ENCODE results near the gene SELENOW. TPM values are rescaled to one million over a fixed set of nuclear protein-coding genes. Genes with fewer than 3 reads are reported as not detected.

Gene SELENOW
- total and polyA plus RNA-seq, 2 donors (not counting 1 experiment from before 2014, with no cell fraction given): 47.7 to 73.7 TPM

DNA sequence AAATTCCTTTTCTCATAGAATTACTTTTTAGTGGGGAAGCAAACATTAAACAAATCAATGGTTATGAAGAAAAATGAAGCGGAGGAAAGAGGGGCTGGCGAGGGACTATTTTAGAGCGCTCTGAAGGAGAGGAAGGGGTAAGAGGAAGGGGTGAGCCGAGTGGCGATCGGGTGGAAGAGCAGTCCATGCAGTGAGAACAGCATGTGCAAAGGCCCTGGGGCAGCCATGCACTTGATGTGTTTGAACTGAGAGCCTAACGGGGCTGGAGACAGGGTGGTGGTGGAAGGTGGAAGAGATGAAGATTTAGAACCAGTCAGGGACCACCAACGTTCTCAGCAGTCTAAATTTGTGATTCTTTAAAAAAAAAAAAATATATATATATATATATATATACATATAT is 47.6 kb upstream of the SELENOW start:
- ChIA-PET POLR2A (no interaction called here), CTCF (no interaction called here)
- no peak overlapping the region for H3K9ac ChIP-seq (ENCODE audit: low read length)
- no peaks in the 10 kb centered on the region for H4K20me1 ChIP-seq (ENCODE audit: control insufficient read depth, insufficient read depth, low read length, poor library complexity, severe bottlenecking)
- 94% methylated on average over 7 of the region's 8 CpGs for WGBS (ENCODE audit: insufficient coverage)
- no peak overlapping the region for H3K4me2 ChIP-seq (replicated peaks; ENCODE audit: low read depth, low read length, poor library complexity, severe bottlenecking)
- H3K4me1 ChIP-seq (ENCODE audit: control insufficient read depth in 2 of 2, insufficient read depth in 2 of 2, low read length in 2 of 2): peaks cover 10 to 16% of the 10 kb centered on the region in 2 donors
- peaks cover 0 to 23% (median 11%) of the 10 kb centered on the region in 4 experiments for H3K27me3 ChIP-seq (replicated peaks in 1 of 4; ENCODE audit: control extremely low read depth in 1 of 4, control insufficient read depth in 3 of 4, insufficient read depth in 4 of 4, low read length in 3 of 4)
- H3K4me3 ChIP-seq (ENCODE audit: control extremely low read depth in 1 of 5, extremely low read depth in 1 of 5, insufficient read depth in 1 of 5, low read depth in 2 of 5, low read length in 4 of 5): no peak overlapping the region
- no peaks in the 10 kb centered on the region for H3K36me3 ChIP-seq (replicated peaks in 1 of 2; ENCODE audit: control extremely low read depth in 1 of 2, control insufficient read depth in 1 of 2, extremely low read depth in 1 of 2, insufficient read depth in 2 of 2, low read length in 1 of 2)
- H3K27ac ChIP-seq (ENCODE audit: low read length in 2 of 2): no peak overlapping the region
- H2AFZ ChIP-seq (ENCODE audit: insufficient read depth, low read depth, low read length, poor library complexity, severe bottlenecking): no peak overlapping the region
- no peaks in the 10 kb centered on the region for H3K79me2 ChIP-seq (ENCODE audit: control insufficient read depth, insufficient read depth, low read length)
- no peak for TF ChIP-seq EZH2 (IDR thresholded peaks at IDR 0.05; ENCODE audit: borderline replicate concordance, insufficient read depth, low read depth, low read length, poor library complexity, severe bottlenecking)
- TF ChIP-seq, protein P1, sequence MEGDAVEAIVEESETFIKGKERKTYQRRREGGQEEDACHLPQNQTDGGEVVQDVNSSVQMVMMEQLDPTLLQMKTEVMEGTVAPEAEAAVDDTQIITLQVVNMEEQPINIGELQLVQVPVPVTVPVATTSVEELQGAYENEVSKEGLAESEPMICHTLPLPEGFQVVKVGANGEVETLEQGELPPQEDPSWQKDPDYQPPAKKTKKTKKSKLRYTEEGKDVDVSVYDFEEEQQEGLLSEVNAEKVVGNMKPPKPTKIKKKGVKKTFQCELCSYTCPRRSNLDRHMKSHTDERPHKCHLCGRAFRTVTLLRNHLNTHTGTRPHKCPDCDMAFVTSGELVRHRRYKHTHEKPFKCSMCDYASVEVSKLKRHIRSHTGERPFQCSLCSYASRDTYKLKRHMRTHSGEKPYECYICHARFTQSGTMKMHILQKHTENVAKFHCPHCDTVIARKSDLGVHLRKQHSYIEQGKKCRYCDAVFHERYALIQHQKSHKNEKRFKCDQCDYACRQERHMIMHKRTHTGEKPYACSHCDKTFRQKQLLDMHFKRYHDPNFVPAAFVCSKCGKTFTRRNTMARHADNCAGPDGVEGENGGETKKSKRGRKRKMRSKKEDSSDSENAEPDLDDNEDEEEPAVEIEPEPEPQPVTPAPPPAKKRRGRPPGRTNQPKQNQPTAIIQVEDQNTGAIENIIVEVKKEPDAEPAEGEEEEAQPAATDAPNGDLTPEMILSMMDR (IDR thresholded peaks at IDR 0.05): no peak
- H3K4me1 Mint-ChIP-seq: peaks cover 7% of the 10 kb centered on the region
- ATAC-seq (ENCODE audit: low read depth) (no peak), DNase-seq (no peak)
- H3K4me3 Mint-ChIP-seq: no peak overlapping the region
- no peak overlapping the region for H3K27ac Mint-ChIP-seq
- H3K9me3 Mint-ChIP-seq (ENCODE audit: insufficient read depth): no peaks in the 10 kb centered on the region
- H3K9me3 ChIP-seq (ENCODE audit: control extremely low read depth in 1 of 3, control insufficient read depth in 2 of 3, insufficient read depth in 1 of 3, low read length in 2 of 3): peaks cover 0 to 8% (median 0%) of the 10 kb centered on the region in 3 donors
- intact Hi-C loops (cut with micrococcal nuclease): no loop called here
- H3K27me3 Mint-ChIP-seq: peaks cover 40% of the 10 kb centered on the region

- Histone ChIP-seq H3K27me3 (replicated peaks in 1 of 4; ENCODE audit: control extremely low read depth in 1 of 4, control insufficient read depth in 3 of 4, insufficient read depth in 4 of 4, low read length in 3 of 4) (peaks cover 0 to 9% (median 6%) of the 10 kb centered on the region in 4 experiments), H3K4me2 (replicated peaks; ENCODE audit: low read depth, low read length, poor library complexity, severe bottlenecking) (no peak overlapping the region), H2AFZ (ENCODE audit: insufficient read depth, low read depth, low read length, poor library complexity, severe bottlenecking) (no peak overlapping the region), H3K9ac (ENCODE audit: low read length) (no peak overlapping the region), H3K79me2 (ENCODE audit: control insufficient read depth, insufficient read depth, low read length) (no peaks in the 10 kb centered on the region), H3K9me3 (ENCODE audit: control extremely low read depth in 1 of 3, control insufficient read depth in 2 of 3, insufficient read depth in 1 of 3, low read length in 2 of 3) (peaks cover 0 to 7% (median 0%) of the 10 kb centered on the region in 3 donors), H3K36me3 (replicated peaks in 1 of 2; ENCODE audit: control extremely low read depth in 1 of 2, control insufficient read depth in 1 of 2, extremely low read depth in 1 of 2, insufficient read depth in 2 of 2, low read length in 1 of 2) (no peaks in the 10 kb centered on the region), H3K4me3 (ENCODE audit: control extremely low read depth in 1 of 5, extremely low read depth in 1 of 5, insufficient read depth in 1 of 5, low read depth in 2 of 5, low read length in 4 of 5) (no peak overlapping the region), H4K20me1 (ENCODE audit: control insufficient read depth, insufficient read depth, low read length, poor library complexity, severe bottlenecking) (no peaks in the 10 kb centered on the region), H3K27ac (ENCODE audit: low read length in 2 of 2) (no peak overlapping the region), H3K4me1 (ENCODE audit: control insufficient read depth in 2 of 2, insufficient read depth in 2 of 2, low read length in 2 of 2) (peaks cover 2 to 5% of the 10 kb centered on the region in 2 donors)
- peaks cover 19% of the 10 kb centered on the region for H3K27me3 Mint-ChIP-seq
- no peaks in the 10 kb centered on the region for H3K4me1 Mint-ChIP-seq
- H3K27ac Mint-ChIP-seq: no peak overlapping the region
- no peak overlapping the region for H3K4me3 Mint-ChIP-seq
- WGBS (ENCODE audit: insufficient coverage): 90% methylated on average over 4 of the region's 4 CpGs
- intact Hi-C loops (cut with micrococcal nuclease): no loop called here
- ATAC-seq (ENCODE audit: low read depth): no peak
- ChIA-PET POLR2A (no interaction called here), CTCF (interaction anchor here (0.6 kb wide), 1 partner anchor 41 kb away, joined by 4 read pairs; no protein-coding TSS in a partner anchor)
- H3K9me3 Mint-ChIP-seq (ENCODE audit: insufficient read depth): no peaks in the 10 kb centered on the region
- TF ChIP-seq EZH2 (IDR thresholded peaks at IDR 0.05; ENCODE audit: borderline replicate concordance, insufficient read depth, low read depth, low read length, poor library complexity, severe bottlenecking): no peak
- TF ChIP-seq, protein P1 (IDR thresholded peaks at IDR 0.05): no peak
- no peak for DNase-seq
Observed at GRCh38 chr19:47735131-47735530, 43.4 kb upstream of the SELENOW start.
